Psoas muscle (tissue), 8 donors: ENCODE measurements around the gene ZNF609. TPM values are rescaled to one million over a fixed set of nuclear protein-coding genes. Genes with fewer than 3 reads are reported as not detected.

Experiments used
- ATAC-seq, 4 donors: fragments of 200-7000 bp; cut with Tn5 transposase; one replicate each; pipeline ENCODE4 v1.9.1; 2020; ENCODE audit warnings: moderate library complexity in 3 of 4, mild to moderate bottlenecking in 2 of 4
- DNase-seq, 2 donors: peaks; one replicate each; pipeline ENCODE4 v3.0.0-alpha.2; 2020
- H3K27ac ChIP-seq: fragments of 200-600 bp; one replicate; pipeline ENCODE4 v1.8.0; 2022
- H3K27me3 ChIP-seq, 3 donors: fragments of 200-600 bp in 1 of 3; one replicate each; pipeline versions ENCODE4 v1.6.1 to v1.8.0; 2013 to 2022; ENCODE audit warnings: low read length in 2 of 3, mild to moderate bottlenecking in 2 of 3, moderate library complexity in 1 of 3; ENCODE audit not compliant: insufficient read depth in 3 of 3
- H3K36me3 ChIP-seq, 2 donors: fragments of 200-600 bp in 1 of 2; one replicate each; pipeline versions ENCODE4 v1.6.1 to v1.8.0; 2013 to 2022; ENCODE audit warnings: low read depth in 1 of 2, mild to moderate bottlenecking in 1 of 2, moderate library complexity in 1 of 2; ENCODE audit not compliant: insufficient read depth in 1 of 2
- H3K4me1 ChIP-seq: fragments of 200-600 bp; one replicate; pipeline ENCODE4 v1.8.0; 2022
- H3K4me3 ChIP-seq: fragments of 200-600 bp; one replicate; pipeline ENCODE4 v1.8.0; 2022; ENCODE audit warnings: mild to moderate bottlenecking
- H3K9me3 ChIP-seq: fragments of 200-600 bp; one replicate; pipeline ENCODE4 v1.8.0; 2022
- CTCF ChIP-seq: fragments of 200-600 bp; IDR thresholded peaks from one replicate; pipeline ENCODE4 v1.8.0; 2022; ENCODE audit warnings: antibody characterized with exemption
- WGBS, 3 donors: extraction: QIAGEN DNeasy Blood & Tissue Kit; methylation state at CpG; one replicate each; pipeline versions ENCODE4 v1.1.6 to v1.1.7; 2013; 5-methylcytosine and 5-hydroxymethylcytosine counted together
- intact Hi-C, 2 donors: fragments of 100-400 bp; cut with DNase I; formaldehyde crosslinking; loops; one replicate each; pipeline versions ENCODE4 v1.11.0 to v1.14.2; 2022
- polyA plus RNA-seq, 3 donors: library from polyadenylated mRNA; stranded (reverse); fragments of 200-250 nt; gene quantifications; one replicate each; pipeline ENCODE4 v1.2.3, GENCODE V29; 2013
- total RNA-seq, 4 donors: library from RNA; stranded (reverse); fragmentation: NEBNext Ultra II Directional in 2 of 4; extraction: Animal tissue kit (Norgen Biotek cat#: 25700) in 2 of 4; gene quantifications; one replicate each; pipeline versions ENCODE4 v1.2.1 to v1.2.4, GENCODE V29; 2021 to 2023
- donor health status: healthy with polysubstance abuse.
- donor health status: DM: no; HTN: no; CAD: no; lungs with moderate emphysema.
- donor health status: Bipolar disorder and iron deficiency.
- donor health status: healthy.
- donor health status: DM: yes; HTN: yes; CAD: no.
- donor health status: DM: no; HTN: no; CAD: no.
- donor health status: DM: no; HTN: no; CAD: no.
- donor health status: DM: yes; HTN: yes; CAD: no.

Gene ZNF609
- total and polyA plus RNA-seq, 7 donors = 3.2 to 15.0 (median 10.2) TPM

- Histone ChIP-seq H3K27ac (peak overlapping the region; percentile 12), H3K27me3 (no peaks in the 10 kb centered on the region), H3K9me3 (no peaks in the 10 kb centered on the region), H3K4me1 (peaks cover 39% of the 10 kb centered on the region), H3K4me3 (no peak overlapping the region), H3K36me3 (peaks cover 2 to 22% of the 10 kb centered on the region in 2 donors)
- TF ChIP-seq CTCF = no peak
- no peak for DNase-seq
- intact Hi-C loops = loop anchor here in 1 of 2 donors (2.0 kb wide), 1 partner anchor 38 kb away; no protein-coding TSS in a partner anchor
- 78 to 87% (median 83%) methylated on average over 3 of the region's 3 CpGs for WGBS, 3 donors
- no peak for ATAC-seq
Measured at GRCh38 chr15:64502551-64502950, 42.2 kb downstream of the ZNF609 start.

GRCh38 chr15:64503197-64503596, 42.8 kb downstream of the ZNF609 start:
- 57 to 61% (median 57%) methylated on average over 4 of the region's 4 CpGs for WGBS, 3 donors
- DNase-seq = no peak
- ATAC-seq = peak in 2 of 4 donors; percentile 27 to 35
- Histone ChIP-seq H3K27ac (no peak overlapping the region), H3K4me1 (peaks cover 39% of the 10 kb centered on the region), H3K36me3 (peaks cover 2 to 22% of the 10 kb centered on the region in 2 donors), H3K4me3 (no peak overlapping the region), H3K27me3 (no peaks in the 10 kb centered on the region), H3K9me3 (no peaks in the 10 kb centered on the region)
- no peak for TF ChIP-seq CTCF
- intact Hi-C loops = loop anchor here in 1 of 2 donors (2.0 kb wide), 1 partner anchor 38 kb away; no protein-coding TSS in a partner anchor

GRCh38 chr15:64503640-64504039, 43.3 kb downstream of the ZNF609 start:
- intact Hi-C loops = loop anchor here in 1 of 2 donors (2.0 kb wide), 1 partner anchor 39 kb away; no protein-coding TSS in a partner anchor
- no peak for TF ChIP-seq CTCF
- peaks cover 39% of the 10 kb centered on the region for H3K4me1 ChIP-seq
- no peaks in the 10 kb centered on the region for H3K9me3 ChIP-seq
- no peak for ATAC-seq
- WGBS, 3 donors = 35 to 59% (median 50%) methylated on average over 1 of the region's 1 CpG
- peaks cover 2 to 22% of the 10 kb centered on the region in 2 donors for H3K36me3 ChIP-seq
- no peak overlapping the region for H3K27ac ChIP-seq
- no peak for DNase-seq
- no peaks in the 10 kb centered on the region for H3K27me3 ChIP-seq
- no peak overlapping the region for H3K4me3 ChIP-seq

GRCh38 chr15:64507293-64507802, 47.0 kb downstream of the ZNF609 start:
- no peaks in the 10 kb centered on the region for H3K9me3 ChIP-seq
- WGBS, 3 donors = 59 to 63% (median 61%) methylated on average over 3 of the region's 3 CpGs
- H3K27me3 ChIP-seq = no peaks in the 10 kb centered on the region
- H3K27ac ChIP-seq = no peak overlapping the region
- no peak overlapping the region for H3K4me3 ChIP-seq
- peaks cover 0 to 13% of the 10 kb centered on the region in 2 donors for H3K36me3 ChIP-seq
- intact Hi-C loops = no loop called here
- H3K4me1 ChIP-seq = peaks cover 23% of the 10 kb centered on the region
- ATAC-seq (peak in 3 of 4 donors; percentile 46 to 48 (median 46)), DNase-seq (peak; percentile 29 to 51)
- no peak for TF ChIP-seq CTCF

GRCh38 chr15:64507845-64508244, 47.5 kb downstream of the ZNF609 start:
- no peak for ATAC-seq
- H3K4me1 ChIP-seq = peaks cover 18% of the 10 kb centered on the region
- H3K36me3 ChIP-seq = peaks cover 0 to 13% of the 10 kb centered on the region in 2 donors
- H3K27me3 ChIP-seq = no peaks in the 10 kb centered on the region
- H3K9me3 ChIP-seq = no peaks in the 10 kb centered on the region
- WGBS, 3 donors = 69 to 89% (median 79%) methylated on average over 2 of the region's 2 CpGs
- TF ChIP-seq CTCF = no peak
- no peak overlapping the region for H3K4me3 ChIP-seq
- H3K27ac ChIP-seq = no peak overlapping the region
- intact Hi-C loops = no loop called here
- no peak for DNase-seq
